Stimulated activated CD8-positive, alpha-beta memory T cell treated with anti-CD3 and anti-CD28 coated beads, Interleukin-4, amount 100 ng/mL, for 4 hours (primary cell): ENCODE measurements around the gene PPID.
"Not testable (repeated sequence)": the region's sequence is repeated elsewhere in the genome, so short reads cannot be mapped to it uniquely, and the experiment has no call there.

ENCODE experiments used
- DNase-seq, 2 donors: peaks; one replicate each; pipeline ENCODE4 v3.0.0-alpha.2; 2020; ENCODE audit warnings: low read depth in 2 of 2, low spot score in 1 of 2

The PPID gene

DNA sequence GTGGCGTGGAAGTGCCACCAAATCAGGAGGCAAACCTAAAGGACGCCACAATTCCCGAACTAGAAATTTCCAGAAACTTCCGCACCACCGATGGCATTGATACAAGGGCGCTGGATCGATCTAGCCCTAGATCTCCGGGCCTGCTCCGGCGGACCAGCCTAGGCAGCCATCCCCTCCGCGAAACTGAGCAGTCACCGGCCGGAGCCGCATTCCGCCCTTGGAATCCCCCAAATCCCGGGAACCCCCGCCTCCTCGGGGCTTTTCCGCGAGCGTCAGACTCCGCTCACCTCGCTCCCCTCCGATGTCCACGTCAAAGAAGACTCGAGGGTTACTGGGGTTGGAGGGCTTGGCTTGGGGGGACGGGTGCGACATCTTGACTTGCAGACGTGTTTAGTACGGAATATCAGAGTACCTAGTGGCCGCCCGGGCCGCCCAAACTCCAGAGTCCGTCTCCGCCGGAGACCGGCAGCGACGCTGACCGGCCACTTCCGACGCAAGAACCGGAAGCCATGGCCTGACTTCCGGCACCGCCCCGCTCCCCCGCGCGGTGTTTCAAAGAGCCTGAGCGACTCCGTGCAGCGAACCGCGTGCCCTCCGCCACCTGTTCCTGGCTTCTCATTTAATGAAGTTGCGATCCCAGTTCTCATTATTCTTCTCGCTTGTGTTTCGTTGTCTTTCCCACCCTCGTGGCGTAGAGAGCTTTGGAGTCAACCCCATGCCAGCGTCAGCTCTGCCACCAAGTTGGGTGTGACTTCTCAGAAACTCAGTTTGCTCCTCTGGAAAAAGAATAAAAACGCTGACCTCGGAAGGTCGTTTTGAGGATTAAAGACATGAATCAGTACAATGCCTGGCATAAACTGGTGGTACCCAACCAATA lies at the start of gene PPID:
TSS of gene PPID (minus strand) at position 480 of the 877 bp plus-strand sequence. CDS start at position 372, 108 bp downstream.
- DNase-seq = peak; percentile 57 to 71

DNA sequence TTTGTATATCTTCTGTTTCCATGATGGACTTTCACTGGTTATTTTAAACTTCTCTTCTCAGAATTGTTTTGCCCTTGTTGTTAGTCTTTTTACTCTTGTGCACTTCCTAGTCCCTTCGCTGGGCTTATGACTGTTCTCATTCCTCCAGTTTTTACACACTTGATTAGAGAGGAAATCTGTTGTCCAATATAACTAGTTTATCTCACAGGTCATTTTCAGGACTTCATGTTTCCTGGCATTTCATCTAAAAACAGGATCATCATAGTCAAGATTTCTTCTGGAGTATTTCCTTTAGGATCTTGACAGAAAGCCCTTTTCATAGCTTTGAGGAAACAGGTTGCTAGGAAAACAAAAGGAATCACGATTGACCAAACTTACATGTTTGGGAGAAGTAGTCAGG lies 48.6 kb upstream of the PPID start:
- DNase-seq = no peak

DNA sequence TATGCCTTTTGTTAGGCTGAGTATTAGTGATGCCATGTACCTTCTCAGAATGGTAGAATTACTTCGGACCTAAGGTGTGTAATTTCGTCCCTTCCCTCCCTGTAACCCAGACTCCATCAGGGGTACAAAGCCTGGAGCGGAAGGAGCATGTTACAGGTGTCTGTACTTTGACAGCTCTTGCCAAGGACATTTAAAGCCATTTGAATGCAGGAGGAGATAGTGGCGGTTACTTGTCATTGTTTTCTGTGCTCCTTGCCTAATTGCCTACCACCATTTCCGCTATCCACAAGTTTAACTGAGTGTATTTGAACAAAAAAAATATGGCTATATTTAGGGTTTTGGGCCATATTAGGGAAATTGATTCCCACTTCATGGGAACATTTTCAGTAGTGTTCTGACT lies 47.5 kb upstream of the PPID start:
- DNase-seq = no peak

DNA sequence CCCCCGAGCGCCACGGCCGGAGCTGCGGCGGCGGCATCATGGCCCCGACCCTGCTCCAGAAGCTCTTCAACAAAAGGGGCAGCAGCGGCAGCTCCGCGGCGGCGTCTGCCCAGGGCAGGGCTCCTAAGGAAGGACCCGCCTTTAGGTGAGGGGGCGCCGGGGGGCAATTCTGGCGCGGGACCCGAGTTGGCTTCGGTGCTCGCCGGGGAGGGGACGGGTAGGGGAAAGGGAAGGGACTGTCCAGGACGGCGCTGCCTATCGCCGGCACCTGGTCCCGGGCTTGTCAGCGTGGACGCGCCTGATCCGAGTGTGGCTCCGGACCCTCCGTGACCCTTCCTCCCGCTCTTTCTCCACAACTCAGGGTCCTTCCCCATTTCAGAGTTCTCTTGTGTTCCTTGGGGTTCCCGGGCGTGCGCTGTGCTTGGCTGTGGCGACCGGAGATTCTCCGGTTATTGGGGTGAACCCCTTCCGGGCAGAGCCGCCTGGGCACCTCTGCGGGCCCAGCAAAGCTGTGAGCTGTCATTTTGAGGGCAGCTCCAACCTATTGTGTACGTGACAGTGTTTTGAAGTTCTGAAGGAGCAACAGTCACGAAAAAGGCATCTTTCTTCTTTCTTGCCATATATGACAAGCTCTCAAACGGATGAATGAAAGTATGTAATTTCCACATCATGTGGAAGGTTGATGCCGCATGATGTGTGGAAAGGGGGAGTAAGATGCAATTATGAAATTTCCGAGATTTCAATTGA lies 46.2 kb upstream of the PPID start:
- DNase-seq = peak in 1 of 2 donors; percentile 0

DNA sequence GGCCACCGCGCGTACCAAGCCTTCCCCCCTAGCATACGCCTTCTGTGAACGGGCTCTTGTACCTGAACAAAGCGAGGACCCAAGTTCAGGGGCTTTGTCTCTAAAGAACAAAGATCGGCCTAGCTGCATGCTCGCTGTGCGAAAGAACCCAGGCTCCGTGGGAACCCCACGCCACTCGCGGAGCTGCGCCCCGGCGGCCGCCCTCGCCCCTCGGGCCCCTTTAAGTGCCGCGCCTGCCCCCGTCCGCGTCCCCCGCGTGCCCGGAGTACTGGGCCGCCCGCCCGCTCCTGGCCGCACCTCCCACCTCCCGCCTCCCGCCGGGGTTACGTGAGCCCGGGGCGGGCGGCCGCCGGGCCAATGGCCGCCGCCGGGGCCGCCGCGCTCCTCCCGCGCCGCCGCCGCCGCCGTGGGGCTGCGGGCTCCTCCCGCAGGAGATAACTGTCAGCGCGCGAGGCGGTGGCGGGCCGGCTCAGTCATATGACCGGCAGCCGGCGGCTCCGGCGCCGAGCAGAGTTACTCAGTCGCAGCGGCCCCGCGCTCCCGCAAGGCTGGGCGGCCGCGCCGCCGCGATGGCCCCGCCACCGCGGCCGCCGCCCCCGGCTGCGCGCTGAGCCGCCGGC lies 45.5 kb upstream of the PPID start, which contains the start of gene FNIP2:
TSS of gene FNIP2 (plus strand) at position 472 of the 620 bp plus-strand sequence. CDS start 187 bp downstream, outside the sequence.
- DNase-seq = peak; percentile 12 to 46

DNA sequence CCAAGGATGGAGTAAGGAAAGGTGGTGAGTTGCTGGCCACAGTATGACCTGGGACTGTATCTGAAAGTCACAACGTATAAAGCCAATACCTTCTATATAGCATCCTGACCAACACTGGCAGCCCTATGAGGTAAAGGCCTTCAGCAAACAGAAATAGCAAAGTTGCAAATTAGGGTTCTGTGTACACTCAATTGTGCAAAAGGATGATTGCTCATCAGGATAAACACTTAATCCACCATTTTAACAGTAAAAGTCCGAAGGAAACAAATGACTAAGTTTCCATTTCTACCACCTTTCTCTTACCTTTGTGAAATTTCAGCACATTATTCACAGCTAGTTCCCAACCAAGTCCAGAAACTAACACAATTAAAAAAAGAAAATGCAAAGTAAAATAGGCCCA lies 44.3 kb upstream of the PPID start:
- DNase-seq = no peak

DNA sequence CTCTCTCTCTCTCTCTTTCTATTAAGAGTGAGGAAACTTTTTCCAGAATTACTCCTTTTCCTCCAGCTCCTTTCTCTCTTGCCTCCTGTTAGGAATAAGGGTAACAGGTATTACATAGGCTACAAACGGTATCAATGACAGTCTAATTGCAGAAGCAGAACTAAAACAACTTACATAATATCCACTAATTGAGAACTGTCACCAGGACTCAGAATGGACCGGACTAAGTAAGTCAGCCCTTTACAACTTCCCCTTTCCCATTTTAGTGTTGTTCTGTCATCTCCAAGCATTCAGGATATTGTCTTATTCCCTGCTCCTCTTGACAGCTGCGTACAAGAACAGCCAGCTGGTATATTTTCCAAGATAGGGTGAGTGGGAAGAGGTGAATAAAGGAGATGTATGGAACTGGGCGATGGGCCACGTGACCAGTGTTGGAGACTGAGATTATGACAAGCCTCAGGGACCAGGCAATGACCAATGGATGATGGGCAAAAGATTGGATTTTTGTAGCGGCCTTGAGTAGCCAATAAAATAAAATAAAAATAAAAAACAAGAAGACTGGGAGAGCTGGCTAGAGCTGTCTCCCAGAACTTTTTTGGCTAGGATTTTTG lies 43.3 kb upstream of the PPID start:
- no peak for DNase-seq

DNA sequence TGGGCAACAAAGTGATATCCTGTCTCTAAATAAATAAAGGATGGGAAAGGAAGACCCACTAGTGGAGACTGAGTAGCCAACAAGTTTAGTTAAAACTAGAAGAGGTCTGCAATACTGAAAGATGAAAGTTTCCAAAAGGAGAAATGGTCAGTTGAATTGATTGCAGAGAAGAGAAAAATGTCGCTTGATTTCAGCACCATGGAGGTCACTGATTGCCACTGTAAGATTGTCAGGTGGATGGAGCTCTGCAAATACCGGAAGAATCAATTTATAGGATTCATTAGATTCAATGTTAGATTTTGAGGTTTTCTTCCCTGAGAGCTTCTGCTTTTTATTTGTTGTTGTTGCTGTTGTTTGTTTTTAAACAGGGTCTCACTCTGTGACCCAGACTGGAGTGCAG lies 40.3 kb upstream of the PPID start:
- no peak for DNase-seq

DNA sequence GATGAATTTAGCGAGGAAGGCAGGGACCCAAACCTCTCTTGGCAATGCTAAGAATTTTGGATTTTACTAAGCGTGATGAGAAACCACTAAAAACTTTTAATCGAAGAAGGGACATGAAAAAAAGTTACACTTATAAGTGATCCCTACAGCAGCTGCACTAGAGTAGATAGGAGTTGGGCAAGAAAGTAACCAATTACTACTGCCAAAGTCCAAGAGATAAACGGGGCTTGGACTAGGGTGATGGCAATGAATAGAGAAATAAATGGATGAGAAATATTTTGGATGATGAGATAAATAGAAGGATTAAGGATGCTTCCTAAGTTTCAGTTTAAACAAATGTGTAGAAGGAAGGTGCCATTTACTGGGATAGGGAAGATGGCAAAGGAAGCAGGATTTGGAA lies 39.4 kb upstream of the PPID start:
- DNase-seq = no peak

DNA sequence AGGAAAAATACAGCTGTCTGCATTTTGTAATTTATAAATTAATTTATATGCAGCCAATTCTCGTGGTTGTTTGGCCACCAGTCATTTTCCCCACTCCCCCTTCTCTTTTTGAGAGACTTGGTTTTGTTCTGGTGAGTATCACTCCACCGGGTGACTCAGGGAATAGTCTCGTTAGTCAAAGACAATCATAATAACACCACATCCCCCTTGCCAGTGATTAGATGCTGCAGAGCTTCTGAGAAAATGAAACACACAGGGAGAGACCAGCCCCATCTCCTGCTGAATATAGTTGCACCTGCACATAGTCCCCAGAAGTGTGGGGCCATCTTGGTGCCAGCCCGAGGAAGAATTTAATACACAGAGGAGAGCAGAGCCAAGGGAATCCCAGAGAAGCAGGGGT lies 37.7 kb upstream of the PPID start:
- DNase-seq = no peak

DNA sequence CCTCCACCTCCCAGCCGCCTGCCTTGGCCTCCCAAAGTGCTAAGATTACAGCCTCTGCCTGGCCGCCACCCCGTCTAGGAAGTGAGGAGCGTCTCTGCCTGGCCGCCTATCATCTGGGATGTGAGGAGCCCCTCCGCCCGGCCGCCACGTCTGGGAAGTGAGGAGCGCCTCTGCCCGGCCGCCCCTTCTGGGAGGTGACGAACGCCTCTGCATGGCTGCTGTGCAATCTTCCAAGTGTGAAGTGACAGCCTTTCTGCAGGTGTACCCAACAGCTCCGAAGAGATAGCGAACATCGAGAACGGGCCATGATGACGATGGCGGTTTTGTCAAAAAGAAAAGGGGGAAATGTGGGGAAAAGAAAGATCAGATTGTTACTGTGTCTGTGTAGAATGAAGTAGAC lies 36.3 kb upstream of the PPID start:
- not testable (repeated sequence) for DNase-seq

DNA sequence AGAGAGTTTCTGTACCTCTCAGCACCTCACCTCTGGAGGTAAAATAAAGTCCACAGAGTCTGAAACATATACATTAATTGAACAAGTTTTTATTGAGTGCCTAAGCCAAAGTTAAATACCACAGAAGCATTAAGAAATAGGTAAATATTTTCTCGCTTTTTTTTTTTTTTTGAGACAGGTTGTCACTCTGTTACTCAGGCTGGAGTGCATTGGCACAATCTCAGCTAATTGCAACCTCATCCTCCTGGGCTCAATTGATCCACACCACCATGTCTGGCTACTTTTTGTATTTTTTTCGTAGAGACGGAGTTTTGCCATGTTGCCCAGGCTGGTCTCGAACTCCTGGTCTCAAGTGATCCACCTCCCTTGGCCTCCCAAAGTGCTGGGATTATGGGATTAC lies 35.5 kb upstream of the PPID start:
- DNase-seq = no peak

DNA sequence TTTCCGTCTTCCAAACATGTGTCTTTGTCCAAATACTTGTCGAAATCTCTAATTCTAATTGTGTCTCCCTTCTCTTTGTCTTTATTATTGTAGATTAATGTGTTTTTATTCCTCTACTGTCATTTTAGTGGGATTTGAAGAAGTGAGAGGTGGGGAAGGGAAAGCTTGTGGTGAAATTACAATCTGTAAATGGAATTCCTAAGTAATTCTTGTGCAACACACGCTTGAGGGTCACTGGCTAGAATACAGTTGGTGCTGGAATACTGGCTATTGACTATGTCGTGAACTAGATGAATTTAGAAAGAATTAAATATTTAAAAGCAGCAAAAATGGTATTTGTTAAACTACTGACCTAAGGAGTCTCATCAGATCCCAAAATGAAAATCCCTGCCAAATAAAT lies 34.9 kb upstream of the PPID start:
- no peak for DNase-seq

DNA sequence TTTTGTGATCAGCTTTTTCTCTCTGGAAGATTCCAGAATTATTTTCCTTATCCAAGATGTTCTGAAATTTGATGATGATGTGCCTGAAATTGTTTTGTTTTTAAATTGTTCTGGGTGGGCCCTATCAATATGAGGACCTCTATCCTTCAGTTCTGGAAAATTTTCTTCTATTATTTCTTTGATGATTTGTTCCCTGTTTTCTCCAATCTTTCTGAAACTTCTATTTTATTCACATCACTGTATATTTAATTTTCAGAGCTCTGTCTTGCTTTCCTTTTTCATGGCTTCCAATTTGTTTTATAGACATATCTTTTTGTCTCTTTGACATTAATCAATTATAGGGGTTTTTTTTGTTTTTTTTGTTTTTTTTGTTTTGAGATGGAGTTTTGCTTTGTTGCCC lies 33.4 kb upstream of the PPID start:
- no peak for DNase-seq

DNA sequence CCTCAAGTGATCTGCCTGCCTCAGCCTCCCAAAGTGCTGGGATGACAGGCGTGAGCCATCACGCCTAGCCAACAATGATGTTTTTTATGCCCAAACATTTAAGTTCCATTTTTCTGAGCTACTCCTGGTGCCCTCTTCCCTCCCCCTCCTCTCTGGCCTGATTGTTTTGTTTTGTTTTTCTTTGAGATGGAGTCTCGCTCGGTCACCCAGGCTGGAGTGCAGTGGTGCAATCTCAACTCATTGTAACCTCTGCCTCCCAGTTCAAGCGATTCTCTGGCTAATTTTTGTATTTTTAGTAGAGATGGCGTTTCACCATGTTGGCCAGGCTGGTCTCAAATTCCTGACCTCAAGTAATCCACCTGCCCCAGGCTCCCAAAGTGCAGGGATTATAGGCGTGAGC lies 32.6 kb upstream of the PPID start:
- DNase-seq = not testable (repeated sequence)

DNA sequence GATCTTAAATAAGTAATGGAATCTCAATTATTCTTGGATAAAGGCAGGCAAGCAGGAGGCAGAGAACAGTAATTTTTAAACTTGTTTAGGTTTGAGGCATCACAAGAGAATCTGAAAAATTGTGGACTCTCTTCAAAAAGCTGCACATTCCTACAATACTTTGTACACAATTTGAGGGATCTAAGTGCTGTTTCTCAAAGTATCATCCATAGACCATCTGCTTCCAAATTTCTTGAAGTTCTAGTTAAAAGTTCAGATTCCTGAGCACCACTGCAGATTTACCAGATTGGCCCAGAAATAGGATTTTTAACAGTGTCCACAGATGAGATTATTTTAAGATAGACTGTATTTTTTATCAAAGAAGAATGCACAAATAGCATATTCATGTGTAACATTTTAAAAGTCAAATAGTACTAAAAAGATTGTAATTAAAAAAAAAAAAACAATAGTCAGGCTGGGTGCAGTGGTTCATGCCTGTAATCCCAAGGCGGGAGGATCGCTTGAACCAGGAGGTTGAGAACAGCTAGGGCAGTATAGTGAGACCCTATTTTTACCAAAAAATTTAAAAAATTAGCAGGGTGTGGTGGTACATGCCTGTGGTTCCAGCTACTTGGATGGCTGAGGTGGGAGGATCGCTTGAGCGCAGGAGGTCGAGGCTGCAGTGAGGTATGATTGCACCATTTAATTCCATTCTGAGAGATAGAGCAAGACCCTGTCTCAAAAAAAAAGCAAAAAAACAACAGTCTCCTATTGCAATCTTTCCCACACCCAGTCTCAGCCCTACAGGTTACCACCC lies 31.4 kb upstream of the PPID start:
- DNase-seq = no peak

DNA sequence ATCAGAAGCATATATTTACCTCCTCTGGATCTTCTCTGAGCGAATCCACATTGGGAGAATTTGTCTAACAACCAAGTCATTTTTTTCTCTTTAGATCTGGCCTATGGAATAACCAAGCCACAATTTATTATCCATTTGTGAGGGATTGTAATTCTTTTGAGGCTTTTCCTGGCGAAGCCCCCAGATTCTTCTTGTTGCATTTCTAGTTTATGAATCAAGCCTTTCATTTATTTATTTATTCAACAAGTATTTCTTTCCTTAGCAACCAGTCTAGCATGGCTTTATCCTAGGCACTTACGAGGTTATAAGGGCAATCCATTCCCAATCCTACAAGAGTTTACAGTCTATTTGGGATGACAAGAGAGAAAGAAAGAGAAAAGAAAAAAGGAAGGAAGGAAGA lies 27.2 kb upstream of the PPID start:
- DNase-seq = no peak

DNA sequence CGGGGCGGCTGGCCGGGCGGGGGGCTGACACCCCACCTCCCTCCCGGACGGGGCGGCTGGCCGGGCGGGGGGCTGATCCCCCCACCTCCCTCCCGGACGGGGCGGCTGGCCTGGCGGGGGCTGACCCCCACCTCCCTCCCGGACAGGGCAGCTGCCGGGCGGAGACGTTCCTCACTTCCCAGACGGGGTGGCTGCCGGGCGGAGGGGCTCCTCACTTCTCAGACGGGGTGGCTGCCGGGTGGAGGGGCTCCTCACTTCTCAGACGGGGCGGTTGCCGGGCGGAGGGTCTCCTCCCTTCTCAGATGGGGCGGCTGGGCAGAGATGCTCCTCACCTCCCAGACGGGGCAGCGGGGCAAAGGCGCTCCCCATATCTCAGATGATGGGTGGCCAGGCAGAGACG lies 23.3 kb upstream of the PPID start:
- DNase-seq = not testable (repeated sequence)

DNA sequence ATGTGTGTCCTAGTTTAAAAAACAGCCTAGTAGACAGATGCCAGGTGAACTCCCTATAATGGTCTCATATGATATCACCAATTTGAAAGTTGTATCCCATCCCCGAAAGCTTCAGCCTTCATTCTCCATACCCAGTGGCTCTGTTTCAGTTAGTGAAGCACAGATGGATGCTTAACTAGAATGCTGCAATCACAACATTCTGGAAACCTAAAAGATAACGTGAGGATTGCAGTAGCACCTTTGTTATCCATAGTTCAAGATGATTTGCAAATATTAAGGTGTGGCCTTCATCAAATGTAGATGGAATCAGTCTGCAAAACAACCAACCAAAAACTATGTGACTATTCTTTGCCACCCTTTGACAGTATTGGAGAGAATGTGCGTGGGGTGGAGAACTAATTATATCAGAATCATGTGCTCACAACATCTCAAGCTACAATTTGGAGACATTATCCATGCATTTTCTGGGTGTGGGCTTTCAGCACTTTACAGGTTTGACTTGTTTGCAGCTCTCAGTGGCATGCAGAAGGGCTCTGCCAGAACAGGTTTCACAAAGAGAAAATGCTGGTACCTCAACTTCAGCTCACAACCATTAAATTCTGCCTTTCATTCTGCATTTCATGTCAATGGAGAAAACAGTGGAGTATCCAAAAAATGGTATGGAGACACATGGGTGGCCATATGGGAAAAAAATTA lies 18.3 kb upstream of the PPID start:
- DNase-seq = no peak

DNA sequence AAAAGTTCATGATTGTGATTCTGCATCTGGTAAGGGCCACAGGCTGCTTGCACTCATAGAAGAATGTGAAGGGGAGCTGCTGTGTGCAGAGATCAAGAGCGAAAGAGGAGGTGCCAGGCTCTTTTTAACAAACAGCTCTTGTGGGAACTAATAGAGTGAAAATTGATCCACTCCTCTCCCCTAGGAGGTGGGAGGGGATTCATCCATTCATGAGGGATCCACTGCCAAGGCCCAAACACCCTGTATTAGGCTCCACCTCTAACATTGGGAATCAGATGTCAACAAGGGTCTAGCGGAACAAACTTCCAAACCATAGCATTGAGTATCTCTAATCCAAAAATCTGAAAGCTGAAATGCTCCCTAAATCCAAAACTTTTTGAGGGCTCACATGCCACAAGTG lies 16.4 kb upstream of the PPID start:
- no peak for DNase-seq
